Right atrium auricular region (tissue), 2 donors: ENCODE results near the gene FKBP6. TPM values are rescaled to one million over a fixed set of nuclear protein-coding genes. Genes with fewer than 3 reads are reported as not detected.

Experiments used
- DNase-seq: peaks from one replicate; pipeline ENCODE4 v3.0.0-alpha.2; 2019; ENCODE audit warnings: low spot score
- H3K27ac ChIP-seq, 2 donors: fragments of 200-600 bp; sonication (generic); 1 replicate in 1 of 2; 2 replicates in 1 of 2; pipeline ENCODE4 v1.5.1; 2016 to 2019
- H3K27me3 ChIP-seq, 2 donors: fragments of 200-600 bp; sonication (generic); one replicate each; pipeline versions ENCODE4 v1.5.1 to v1.6.0; 2017 to 2019
- H3K36me3 ChIP-seq: fragments of 200-600 bp; sonication (generic); one replicate; pipeline ENCODE4 v1.5.1; 2016
- H3K4me1 ChIP-seq, 2 donors: fragments of 200-600 bp; sonication (generic); one replicate each; pipeline versions ENCODE4 v1.5.1 to v1.6.0; 2017 to 2019
- H3K4me3 ChIP-seq, 2 donors: fragments of 200-600 bp; sonication (generic); 1 replicate in 1 of 2; 2 replicates in 1 of 2; pipeline ENCODE4 v1.5.1; 2017 to 2019; ENCODE audit warnings: mild to moderate bottlenecking in 1 of 2, moderate library complexity in 1 of 2
- H3K9me3 ChIP-seq, 2 donors: fragments of 200-600 bp; sonication (generic); one replicate each; pipeline ENCODE4 v1.5.1; 2019
- total RNA-seq, 2 donors: library from RNA; depleted of rRNA; stranded (reverse); fragments of >200 nt; gene quantifications; one replicate each; pipeline ENCODE4 v1.1.0, GENCODE V29; 2016
- TF ChIP-seq, protein P1 (sequence below), 2 donors: fragments of 200-600 bp; sonication (generic); IDR thresholded peaks; one replicate each; pipeline ENCODE4 v1.5.1; 2019; ENCODE audit warnings: antibody characterized with exemption in 2 of 2

The FKBP6 gene
- total RNA-seq, 2 donors from 2014 or later: not detected

DNA sequence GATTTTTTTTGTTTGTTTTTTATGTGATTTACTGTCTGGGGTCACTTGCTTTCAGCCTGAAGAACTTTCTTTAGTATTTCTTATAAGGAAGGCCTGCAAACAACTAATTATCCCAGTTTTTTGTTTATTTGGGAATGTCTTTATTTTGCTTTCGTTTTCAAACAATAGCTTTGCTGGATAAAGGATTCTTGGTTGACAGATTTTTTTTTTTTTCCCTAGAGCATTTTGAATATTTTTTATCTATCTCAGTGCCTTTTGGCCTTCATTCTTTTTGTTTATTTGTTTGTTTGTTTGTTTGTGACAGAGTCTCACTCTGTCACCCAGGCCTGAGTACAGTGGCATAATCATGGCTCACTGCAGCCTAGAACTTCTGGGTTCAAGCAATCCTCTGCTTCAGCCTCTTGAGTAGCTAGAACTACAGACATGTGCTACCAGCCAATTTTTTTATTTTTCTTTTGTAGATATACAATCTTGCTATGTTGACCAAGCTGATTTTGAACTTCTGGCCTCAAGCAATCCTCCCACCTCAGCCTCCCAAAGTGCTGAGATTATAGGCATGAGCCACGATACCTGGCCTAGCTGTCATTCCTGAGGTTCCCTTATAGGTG, 59.4 kb downstream of the FKBP6 start:
- Histone ChIP-seq H3K4me1 (no peaks in the 10 kb centered on the region), H3K9me3 (peaks cover 4 to 54% of the 10 kb centered on the region in 2 donors), H3K27ac (no peak overlapping the region), H3K36me3 (no peaks in the 10 kb centered on the region), H3K27me3 (no peaks in the 10 kb centered on the region), H3K4me3 (no peak overlapping the region)
- DNase-seq: no peak
- TF ChIP-seq, protein P1, sequence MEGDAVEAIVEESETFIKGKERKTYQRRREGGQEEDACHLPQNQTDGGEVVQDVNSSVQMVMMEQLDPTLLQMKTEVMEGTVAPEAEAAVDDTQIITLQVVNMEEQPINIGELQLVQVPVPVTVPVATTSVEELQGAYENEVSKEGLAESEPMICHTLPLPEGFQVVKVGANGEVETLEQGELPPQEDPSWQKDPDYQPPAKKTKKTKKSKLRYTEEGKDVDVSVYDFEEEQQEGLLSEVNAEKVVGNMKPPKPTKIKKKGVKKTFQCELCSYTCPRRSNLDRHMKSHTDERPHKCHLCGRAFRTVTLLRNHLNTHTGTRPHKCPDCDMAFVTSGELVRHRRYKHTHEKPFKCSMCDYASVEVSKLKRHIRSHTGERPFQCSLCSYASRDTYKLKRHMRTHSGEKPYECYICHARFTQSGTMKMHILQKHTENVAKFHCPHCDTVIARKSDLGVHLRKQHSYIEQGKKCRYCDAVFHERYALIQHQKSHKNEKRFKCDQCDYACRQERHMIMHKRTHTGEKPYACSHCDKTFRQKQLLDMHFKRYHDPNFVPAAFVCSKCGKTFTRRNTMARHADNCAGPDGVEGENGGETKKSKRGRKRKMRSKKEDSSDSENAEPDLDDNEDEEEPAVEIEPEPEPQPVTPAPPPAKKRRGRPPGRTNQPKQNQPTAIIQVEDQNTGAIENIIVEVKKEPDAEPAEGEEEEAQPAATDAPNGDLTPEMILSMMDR (IDR thresholded peaks at IDR 0.05): no peak

DNA sequence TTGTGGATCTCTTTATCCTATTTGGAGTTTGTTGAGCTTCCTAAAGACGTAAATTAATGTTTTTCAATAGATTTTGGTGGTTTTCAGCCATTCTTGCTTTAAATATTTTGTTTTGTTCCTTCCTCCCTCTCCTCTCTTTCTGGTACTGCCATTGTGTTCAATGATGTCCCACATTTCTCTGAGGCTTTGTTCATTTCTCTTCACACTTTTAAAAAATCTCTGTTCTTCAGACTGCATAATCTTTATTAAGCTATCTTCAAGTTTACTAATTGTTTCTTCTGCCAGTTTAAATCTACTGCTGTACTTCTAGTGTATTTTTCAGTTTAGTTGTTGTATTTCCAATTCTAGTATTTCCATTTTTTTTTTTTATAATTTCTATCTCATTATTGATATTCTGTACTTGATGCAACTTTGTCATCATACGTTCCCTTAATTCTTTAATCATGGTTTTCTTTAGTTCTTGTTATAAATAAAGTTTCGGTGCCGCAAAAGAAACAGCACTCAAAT, 60.0 kb downstream of the FKBP6 start:
- TF ChIP-seq, protein P1 (IDR thresholded peaks at IDR 0.05): no peak
- no peak overlapping the region for H3K4me3 ChIP-seq
- H3K27ac ChIP-seq: no peak overlapping the region
- no peaks in the 10 kb centered on the region for H3K36me3 ChIP-seq
- no peak for DNase-seq
- no peaks in the 10 kb centered on the region for H3K27me3 ChIP-seq
- peaks cover 4 to 50% of the 10 kb centered on the region in 2 donors for H3K9me3 ChIP-seq
- no peaks in the 10 kb centered on the region for H3K4me1 ChIP-seq

- Histone ChIP-seq H3K4me1 (no peaks in the 10 kb centered on the region), H3K4me3 (no peak overlapping the region), H3K27ac (no peak overlapping the region), H3K9me3 (peaks cover 4 to 34% of the 10 kb centered on the region in 2 donors), H3K27me3 (no peaks in the 10 kb centered on the region), H3K36me3 (no peaks in the 10 kb centered on the region)
- TF ChIP-seq, protein P1 (IDR thresholded peaks at IDR 0.05): no peak
- DNase-seq: no peak
These were observed 63.4 kb downstream of the FKBP6 start for GRCh38 chr7:73391396-73391795.

DNA sequence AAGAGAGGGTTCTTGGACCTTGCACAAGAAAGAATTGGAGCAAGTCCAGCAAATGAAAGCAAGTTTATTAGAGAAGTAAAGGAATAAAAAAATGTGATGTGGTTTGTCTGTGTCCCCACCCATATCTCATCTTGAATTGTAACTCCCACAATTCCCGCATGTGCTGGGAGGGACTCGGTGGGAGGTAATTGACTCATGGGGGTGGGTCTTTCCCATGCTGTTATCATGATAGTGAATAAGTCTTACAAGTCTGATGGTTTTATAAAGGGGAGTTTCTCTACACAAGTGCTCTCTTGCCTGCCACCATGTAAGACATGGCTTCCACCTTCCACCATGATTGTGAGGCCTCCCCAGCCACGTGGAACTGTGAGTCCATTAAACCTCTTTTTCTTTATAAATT, 66.5 kb downstream of the FKBP6 start:
- H3K36me3 ChIP-seq: no peaks in the 10 kb centered on the region
- DNase-seq: no peak
- H3K27me3 ChIP-seq: no peaks in the 10 kb centered on the region
- no peak overlapping the region for H3K27ac ChIP-seq
- peaks cover 0 to 4% of the 10 kb centered on the region in 2 donors for H3K9me3 ChIP-seq
- no peaks in the 10 kb centered on the region for H3K4me1 ChIP-seq
- no peak overlapping the region for H3K4me3 ChIP-seq
- TF ChIP-seq, protein P1 (IDR thresholded peaks at IDR 0.05): no peak

- TF ChIP-seq, protein P1 (IDR thresholded peaks at IDR 0.05): no peak
- H3K9me3 ChIP-seq: no peaks in the 10 kb centered on the region
- H3K36me3 ChIP-seq: no peaks in the 10 kb centered on the region
- no peaks in the 10 kb centered on the region for H3K27me3 ChIP-seq
- no peak overlapping the region for H3K4me3 ChIP-seq
- H3K4me1 ChIP-seq: no peaks in the 10 kb centered on the region
- DNase-seq: no peak
- H3K27ac ChIP-seq: no peak overlapping the region
These were observed 67.9 kb downstream of the FKBP6 start for GRCh38 chr7:73395538-73396503.
